Tibial nerve (tissue), 4 donors: ENCODE measurements around the gene CACNA1S. TPM values are rescaled to one million over a fixed set of nuclear protein-coding genes. Genes with fewer than 3 reads are reported as not detected.

Experiments
- DNase-seq, 2 donors: peaks; one replicate each; pipeline ENCODE4 v3.0.0-alpha.2; 2019; ENCODE audit warnings: low spot score in 2 of 2
- H3K27ac ChIP-seq, 4 donors: fragments of 200-600 bp; sonication (generic) in 3 of 4; one replicate each; pipeline ENCODE4 v1.5.1; 2017 to 2019; ENCODE audit warnings: mild to moderate bottlenecking in 1 of 4
- H3K27me3 ChIP-seq, 2 donors: fragments of 200-600 bp; sonication (generic) in 1 of 2; one replicate each; pipeline versions ENCODE4 v1.5.1 to v1.6.0; 2017 to 2019
- H3K36me3 ChIP-seq, 3 donors: fragments of 200-600 bp; sonication (generic); one replicate each; pipeline ENCODE4 v1.5.1; 2018 to 2019
- H3K4me1 ChIP-seq, 4 donors: fragments of 200-600 bp; sonication (generic) in 3 of 4; one replicate each; pipeline ENCODE4 v1.5.1; 2017 to 2019
- H3K4me3 ChIP-seq, 4 donors: fragments of 200-600 bp; sonication (generic) in 3 of 4; one replicate each; pipeline ENCODE4 v1.5.1; 2017 to 2019; ENCODE audit warnings: mild to moderate bottlenecking in 1 of 4, moderate library complexity in 1 of 4
- H3K9me3 ChIP-seq, 4 donors: fragments of 200-600 bp; sonication (generic) in 3 of 4; one replicate each; pipeline ENCODE4 v1.5.1; 2017 to 2019
- EP300 ChIP-seq, 2 donors: sonication (generic); formaldehyde crosslinking; IDR thresholded peaks; one replicate each; pipeline ENCODE4 v1.6.1; 2017; ENCODE audit warnings: antibody characterized with exemption in 2 of 2, mild to moderate bottlenecking in 1 of 2
- POLR2A ChIP-seq, 2 donors: fragments of 450-650 bp; IDR thresholded peaks; one replicate each; pipeline ENCODE4 v1.6.1; 2017; ENCODE audit warnings: antibody characterized with exemption in 2 of 2, mild to moderate bottlenecking in 2 of 2, moderate library complexity in 2 of 2
- WGBS, 2 donors: methylation state at CpG; one replicate each; pipeline ENCODE4 v1.1.5; 2018; 5-methylcytosine and 5-hydroxymethylcytosine counted together
- total RNA-seq, 4 donors: library from RNA; depleted of rRNA; stranded (reverse); fragments of >200 nt; gene quantifications; one replicate each; pipeline ENCODE4 v1.1.0, GENCODE V29; 2016
- TF ChIP-seq, protein P1 (sequence below), 5 experiments: fragments of 200-600 bp in 3 of 5; fragments of 450-650 bp in 2 of 5; sonication (generic) in 3 of 5; IDR thresholded peaks; one replicate each; pipeline ENCODE4 v1.5.1; 2016 to 2019; ENCODE audit warnings: antibody characterized with exemption in 5 of 5, mild to moderate bottlenecking in 3 of 5, moderate library complexity in 2 of 5

Gene CACNA1S
- total RNA-seq, 4 donors from 2014 or later: not detected

DNA sequence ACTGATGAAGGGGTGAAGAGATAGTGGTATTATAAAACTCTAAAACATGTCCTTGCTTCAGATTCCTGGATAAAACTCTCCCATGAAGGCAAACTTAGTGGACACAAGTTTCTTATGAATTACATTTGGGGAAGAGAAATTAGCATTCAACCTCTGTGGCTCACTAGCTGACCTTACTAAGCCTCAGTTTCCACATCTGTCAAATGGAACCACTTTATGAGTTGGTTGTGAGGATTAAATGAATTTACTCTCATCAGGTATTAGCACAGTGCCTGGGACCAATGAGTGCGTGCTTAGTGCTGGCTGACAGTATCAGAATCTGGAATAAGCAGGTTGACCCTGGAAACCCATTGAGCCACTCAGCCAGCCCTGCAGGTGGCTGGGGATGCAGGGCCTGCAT lies 2.6 kb downstream of the CACNA1S start:
- no peak for DNase-seq
- peaks cover 0 to 9% (median 1%) of the 10 kb centered on the region in 4 donors for H3K4me1 ChIP-seq
- no peak overlapping the region for H3K27ac ChIP-seq
- no peak overlapping the region for H3K4me3 ChIP-seq
- TF ChIP-seq POLR2A (IDR thresholded peaks at IDR 0.05) (no peak), EP300 (IDR thresholded peaks at IDR 0.05) (no peak)
- TF ChIP-seq, protein P1, sequence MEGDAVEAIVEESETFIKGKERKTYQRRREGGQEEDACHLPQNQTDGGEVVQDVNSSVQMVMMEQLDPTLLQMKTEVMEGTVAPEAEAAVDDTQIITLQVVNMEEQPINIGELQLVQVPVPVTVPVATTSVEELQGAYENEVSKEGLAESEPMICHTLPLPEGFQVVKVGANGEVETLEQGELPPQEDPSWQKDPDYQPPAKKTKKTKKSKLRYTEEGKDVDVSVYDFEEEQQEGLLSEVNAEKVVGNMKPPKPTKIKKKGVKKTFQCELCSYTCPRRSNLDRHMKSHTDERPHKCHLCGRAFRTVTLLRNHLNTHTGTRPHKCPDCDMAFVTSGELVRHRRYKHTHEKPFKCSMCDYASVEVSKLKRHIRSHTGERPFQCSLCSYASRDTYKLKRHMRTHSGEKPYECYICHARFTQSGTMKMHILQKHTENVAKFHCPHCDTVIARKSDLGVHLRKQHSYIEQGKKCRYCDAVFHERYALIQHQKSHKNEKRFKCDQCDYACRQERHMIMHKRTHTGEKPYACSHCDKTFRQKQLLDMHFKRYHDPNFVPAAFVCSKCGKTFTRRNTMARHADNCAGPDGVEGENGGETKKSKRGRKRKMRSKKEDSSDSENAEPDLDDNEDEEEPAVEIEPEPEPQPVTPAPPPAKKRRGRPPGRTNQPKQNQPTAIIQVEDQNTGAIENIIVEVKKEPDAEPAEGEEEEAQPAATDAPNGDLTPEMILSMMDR (IDR thresholded peaks at IDR 0.05): no peak
- 93 to 100% methylated on average over 1 of the region's 1 CpG for WGBS, 2 donors
- peaks cover 0 to 12% of the 10 kb centered on the region in 2 donors for H3K27me3 ChIP-seq
- H3K36me3 ChIP-seq: no peaks in the 10 kb centered on the region
- H3K9me3 ChIP-seq: no peaks in the 10 kb centered on the region

DNA sequence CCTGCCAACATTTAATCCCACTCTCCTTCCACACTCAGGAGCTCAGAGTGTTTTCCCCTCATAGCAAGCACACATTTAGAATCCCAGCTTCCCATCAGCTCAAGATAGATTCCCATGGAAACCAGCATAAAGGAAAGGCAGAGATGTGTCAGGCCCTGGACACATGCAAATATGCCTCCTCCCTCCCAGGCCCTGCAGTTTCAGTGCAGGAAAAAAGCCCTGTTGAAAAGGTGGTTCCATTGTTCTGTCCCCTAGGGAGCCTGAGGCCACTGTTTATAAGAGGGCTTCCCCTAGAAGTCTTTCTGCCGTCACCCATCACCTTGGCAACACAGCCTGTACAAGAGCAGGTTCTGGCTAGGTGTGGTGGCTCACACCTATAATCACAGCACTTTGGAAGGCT lies 3.6 kb downstream of the CACNA1S start:
- Histone ChIP-seq H3K27ac (no peak overlapping the region), H3K4me1 (no peaks in the 10 kb centered on the region), H3K27me3 (peaks cover 0 to 8% of the 10 kb centered on the region in 2 donors), H3K9me3 (no peaks in the 10 kb centered on the region), H3K4me3 (no peak overlapping the region), H3K36me3 (no peaks in the 10 kb centered on the region)
- no peak for TF ChIP-seq EP300 (IDR thresholded peaks at IDR 0.05)
- TF ChIP-seq, protein P1 (IDR thresholded peaks at IDR 0.05): no peak
- no peak for TF ChIP-seq POLR2A (IDR thresholded peaks at IDR 0.05)
- 92 to 100% methylated on average over 1 of the region's 1 CpG for WGBS, 2 donors
- DNase-seq: no peak

DNA sequence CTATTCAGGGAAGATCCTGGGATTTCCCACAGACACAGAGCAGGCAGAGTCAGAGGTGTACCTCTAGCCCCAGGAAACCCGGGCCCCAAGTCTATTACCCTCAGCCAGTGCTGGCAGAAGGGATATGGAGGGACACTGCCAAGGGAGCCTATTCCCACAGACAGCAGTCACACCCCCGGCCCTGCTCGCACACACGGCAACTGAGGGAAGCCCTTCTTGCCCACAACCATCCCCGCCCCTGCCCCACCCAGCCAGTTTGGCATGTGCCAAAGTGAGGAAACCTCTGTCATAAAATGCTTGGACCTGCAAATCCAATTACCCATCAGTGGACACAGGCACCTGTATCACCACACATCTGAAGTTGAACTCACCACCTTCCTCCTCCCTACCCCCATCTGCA lies 6.5 kb downstream of the CACNA1S start:
- H3K9me3 ChIP-seq: no peaks in the 10 kb centered on the region
- no peak for TF ChIP-seq EP300 (IDR thresholded peaks at IDR 0.05)
- TF ChIP-seq, protein P1 (IDR thresholded peaks at IDR 0.05): no peak
- TF ChIP-seq POLR2A (IDR thresholded peaks at IDR 0.05): no peak
- H3K27me3 ChIP-seq: no peaks in the 10 kb centered on the region
- no peak overlapping the region for H3K4me3 ChIP-seq
- WGBS, 2 donors: 88 to 93% methylated on average over 5 of the region's 5 CpGs
- no peaks in the 10 kb centered on the region for H3K36me3 ChIP-seq
- no peaks in the 10 kb centered on the region for H3K4me1 ChIP-seq
- H3K27ac ChIP-seq: no peak overlapping the region
- no peak for DNase-seq

DNA sequence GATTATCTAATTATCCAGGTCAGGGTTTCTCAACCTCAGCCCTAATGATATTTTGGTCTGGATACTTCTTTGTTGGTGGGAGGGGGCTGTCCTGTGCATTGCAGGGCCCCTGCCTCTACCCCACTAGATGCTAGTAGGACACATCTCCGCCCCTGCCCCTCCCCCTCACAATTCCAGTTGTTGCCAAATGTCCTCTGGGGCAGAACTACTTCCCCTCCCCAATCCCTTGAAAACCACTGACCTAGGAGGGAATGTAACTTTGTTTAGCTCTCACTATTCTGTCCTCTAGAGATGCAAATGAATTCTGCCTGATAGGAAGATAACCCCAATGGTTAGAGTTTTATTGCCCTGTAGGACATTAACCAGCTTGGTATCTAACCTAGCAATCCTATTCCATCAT lies 8.1 kb downstream of the CACNA1S start:
- TF ChIP-seq, protein P1 (IDR thresholded peaks at IDR 0.05): no peak
- Histone ChIP-seq H3K27me3 (no peaks in the 10 kb centered on the region), H3K27ac (no peak overlapping the region), H3K4me1 (no peaks in the 10 kb centered on the region), H3K9me3 (no peaks in the 10 kb centered on the region), H3K4me3 (no peak overlapping the region), H3K36me3 (no peaks in the 10 kb centered on the region)
- WGBS, 2 donors: 55 to 71% methylated on average over 1 of the region's 1 CpG
- no peak for DNase-seq

DNA sequence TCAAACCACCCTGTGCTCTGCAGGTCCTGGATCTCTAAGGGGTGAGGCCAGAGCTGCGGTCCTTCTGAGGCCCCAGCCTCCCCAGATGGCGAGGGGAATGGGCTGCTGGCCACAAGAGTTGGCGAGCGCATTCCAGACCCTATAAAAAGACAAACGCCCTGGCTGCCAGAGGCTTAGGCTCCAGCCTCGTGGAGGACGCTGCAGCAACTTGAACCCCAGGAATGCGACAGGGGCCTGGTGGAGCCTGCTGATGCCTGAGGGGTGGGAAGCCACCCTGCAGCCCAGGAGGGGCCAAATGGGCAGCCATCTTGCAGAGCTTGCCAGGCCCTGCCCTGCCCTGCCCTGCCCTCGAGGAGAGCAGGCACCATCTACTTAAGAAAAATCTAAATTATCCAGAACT lies 8.6 kb downstream of the CACNA1S start:
- Histone ChIP-seq H3K27me3 (no peaks in the 10 kb centered on the region), H3K4me3 (no peak overlapping the region), H3K4me1 (no peaks in the 10 kb centered on the region), H3K9me3 (no peaks in the 10 kb centered on the region), H3K27ac (no peak overlapping the region), H3K36me3 (no peaks in the 10 kb centered on the region)
- no peak for DNase-seq
- TF ChIP-seq POLR2A (IDR thresholded peaks at IDR 0.05): no peak
- no peak for TF ChIP-seq EP300 (IDR thresholded peaks at IDR 0.05)
- WGBS, 2 donors: 72 to 75% methylated on average over 6 to 9 of the region's 9 CpGs
